ENCODE data around the gene HABP4. TPM values are rescaled to one million over a fixed set of nuclear protein-coding genes. Genes with fewer than 3 reads are reported as not detected.

HABP4 gene
- total RNA-seq, 1 experiment from 2014 or later = 4.3 TPM

DNA sequence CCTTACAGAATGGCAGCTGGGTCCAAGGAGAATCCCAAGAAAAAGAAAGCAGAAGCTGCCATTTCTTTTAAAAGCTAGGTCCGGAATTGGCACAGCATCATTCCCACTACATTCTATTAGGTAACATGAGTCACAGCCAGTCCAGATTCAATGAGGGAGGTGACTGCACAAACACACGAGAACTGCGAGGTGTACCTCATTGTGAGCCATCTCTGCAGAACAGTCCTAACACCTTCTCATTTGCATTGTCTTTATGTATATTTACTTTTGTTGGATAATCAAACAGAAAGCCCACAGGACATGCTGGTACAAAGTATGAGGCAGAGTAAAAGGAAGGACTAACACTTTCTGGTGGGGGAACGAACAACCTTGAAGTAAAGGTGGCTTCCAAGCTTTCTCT lies 14.6 kb upstream of the HABP4 start:
- DNase-seq (ENCODE audit: low read depth) = no peak

DNA sequence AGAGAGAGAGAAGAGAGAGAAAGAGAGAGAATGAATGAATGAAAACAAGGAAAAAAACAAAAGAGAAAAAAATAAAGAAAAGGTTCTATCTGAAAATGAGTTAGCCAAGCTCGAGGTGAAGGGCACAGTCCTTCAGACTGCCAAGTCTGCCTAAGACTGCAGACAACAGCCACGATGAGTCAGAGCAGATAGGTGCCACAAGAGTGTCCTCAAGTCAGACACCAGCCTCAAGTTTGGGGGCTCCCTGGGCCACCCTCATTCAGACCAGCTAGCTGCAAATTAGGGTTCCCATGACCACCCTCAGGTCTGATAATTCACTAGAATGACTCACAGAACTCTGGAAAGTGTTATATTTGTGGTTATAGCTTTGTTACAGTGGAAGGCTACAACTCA lies 13.9 kb upstream of the HABP4 start:
- DNase-seq (ENCODE audit: low read depth) = no peak

- DNase-seq (ENCODE audit: low read depth) = no peak
These were observed 13.4 kb upstream of the HABP4 start for GRCh38 chr9:96436456-96437126.

DNA sequence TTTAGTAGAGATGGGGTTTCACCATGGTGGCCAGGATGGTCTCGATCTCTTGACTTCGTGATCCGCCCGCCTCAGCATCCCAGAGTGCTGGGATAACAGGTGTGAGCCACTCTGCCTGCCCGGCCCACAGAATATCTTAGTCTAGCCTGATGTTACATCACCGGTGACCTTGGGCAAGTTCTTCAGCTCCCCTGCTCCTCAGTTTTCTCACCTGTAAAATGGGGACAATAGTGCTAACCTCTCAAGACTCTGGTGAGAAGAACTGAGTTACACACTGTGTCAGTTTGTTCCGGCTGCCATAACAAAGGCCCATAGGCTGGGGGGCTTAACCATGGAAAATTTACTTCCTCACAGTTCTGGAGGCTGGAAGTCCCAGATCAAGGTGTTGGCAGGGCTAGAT lies 12.5 kb upstream of the HABP4 start:
- DNase-seq (ENCODE audit: low read depth) = no peak

- no peak for DNase-seq (ENCODE audit: low read depth)
These were observed 9.2 kb upstream of the HABP4 start for GRCh38 chr9:96440671-96441199.

GRCh38 chr9:96441798-96442445 lies 8.0 kb upstream of the HABP4 start:
- peak; percentile 53 for DNase-seq (ENCODE audit: low read depth)

DNA sequence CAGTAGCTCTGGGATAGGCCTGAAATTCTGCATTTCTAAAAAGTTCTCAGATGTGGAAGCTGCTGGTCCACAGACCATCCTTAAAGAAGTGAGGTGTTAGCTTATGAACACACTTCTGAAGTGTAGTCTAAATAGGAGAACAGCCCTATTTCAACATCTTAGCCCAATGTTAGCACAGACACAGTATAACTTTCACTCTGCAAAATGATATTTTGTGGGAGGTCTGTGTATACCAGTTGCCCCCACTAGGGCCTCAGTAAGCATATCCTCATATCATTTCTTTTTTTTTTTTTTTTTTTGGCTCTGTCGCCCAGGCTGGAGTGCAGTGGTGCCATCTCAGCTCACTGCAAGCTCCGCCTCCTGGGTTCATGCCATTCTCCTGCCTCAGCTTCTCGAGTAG lies 7.5 kb upstream of the HABP4 start:
- no peak for DNase-seq (ENCODE audit: low read depth)

DNA sequence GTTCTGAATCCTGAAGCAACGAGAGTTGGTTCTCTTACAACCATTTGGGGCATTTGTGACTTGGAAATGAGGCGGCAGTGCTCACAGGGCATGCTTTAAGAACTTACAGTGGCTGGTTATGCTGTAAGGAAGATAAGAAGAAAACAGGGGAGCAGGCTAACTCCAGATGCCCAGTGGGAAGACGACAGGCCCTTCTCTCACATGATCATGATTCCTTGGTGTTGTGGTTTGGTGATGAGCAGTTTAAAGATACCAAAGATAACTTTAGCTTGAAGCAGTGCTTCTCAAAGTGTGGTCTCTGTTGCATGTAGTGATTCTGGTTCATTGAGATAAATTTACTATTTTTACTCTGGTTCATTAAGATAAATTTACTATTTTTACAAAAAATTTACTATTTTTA lies 2.6 kb upstream of the HABP4 start:
- DNase-seq (ENCODE audit: low read depth) = no peak

- no peak for DNase-seq (ENCODE audit: low read depth)
These were observed 1.3 kb upstream of the HABP4 start for GRCh38 chr9:96448546-96449170.

DNA sequence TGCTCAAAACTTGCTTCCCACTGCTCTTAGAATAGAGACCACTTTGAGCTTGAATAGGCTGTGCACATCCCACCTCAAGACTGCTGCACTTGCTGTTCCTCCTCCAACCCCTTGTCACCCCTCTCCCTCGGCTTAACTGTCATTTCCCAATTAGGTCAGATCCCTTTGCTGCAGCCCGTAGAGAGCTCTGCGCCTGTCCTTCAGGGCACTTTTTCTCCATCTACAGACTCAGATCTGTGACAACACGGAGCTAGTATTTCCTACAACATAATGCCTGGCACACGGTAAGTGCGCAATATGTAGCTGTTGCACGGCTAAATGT lies 485 bp upstream of the HABP4 start:
- DNase-seq (ENCODE audit: low read depth) = no peak

DNA sequence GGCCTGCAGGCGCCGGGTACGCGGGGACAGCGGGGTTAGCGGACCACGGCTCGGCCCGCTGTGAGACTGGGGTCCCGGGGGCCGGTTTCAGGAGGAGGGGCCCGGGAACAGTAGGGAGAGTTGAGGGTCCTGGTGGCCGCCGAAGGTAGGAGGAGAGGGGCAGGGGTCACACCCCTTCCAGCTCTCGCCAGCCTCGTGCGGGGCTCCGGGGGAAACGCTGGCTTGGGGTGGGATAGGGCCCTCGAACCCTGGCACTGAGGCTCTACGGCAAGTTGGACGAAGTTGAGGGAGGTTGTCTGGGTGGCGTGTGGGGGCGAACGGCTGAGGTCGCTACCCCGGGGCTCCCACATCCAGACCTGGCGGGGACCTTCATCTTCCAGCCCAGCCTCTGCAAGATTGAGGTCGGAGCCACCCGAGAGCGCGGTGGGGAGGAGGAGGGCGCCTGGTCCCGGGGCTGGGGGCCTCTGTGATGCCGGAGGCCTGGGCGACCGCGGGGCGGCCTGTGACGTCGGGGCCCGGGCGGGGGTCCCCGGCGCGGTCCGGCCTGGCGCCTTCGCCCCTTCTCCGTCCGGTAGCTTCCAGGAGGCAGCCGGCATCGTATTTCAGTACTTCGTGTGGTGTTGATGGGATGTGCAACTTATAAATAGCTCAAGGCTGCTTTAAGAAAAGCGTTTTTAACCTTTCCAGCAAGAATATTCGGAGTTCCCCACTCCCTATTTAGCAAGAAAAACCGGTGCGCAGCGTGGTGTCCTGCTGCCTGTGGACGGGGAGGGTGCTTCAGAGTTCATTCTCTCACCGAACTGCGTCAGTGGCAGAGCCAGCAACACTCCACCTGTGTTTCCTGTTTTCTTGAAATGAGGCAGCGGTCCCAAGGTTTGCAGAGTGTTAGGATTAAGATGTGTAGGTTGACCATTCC lies 902 bp downstream of the HABP4 start:
- no peak for DNase-seq (ENCODE audit: low read depth)

- DNase-seq (ENCODE audit: low read depth) = peak; percentile 47
These were observed 3.7 kb downstream of the HABP4 start for GRCh38 chr9:96453625-96454024.

DNA sequence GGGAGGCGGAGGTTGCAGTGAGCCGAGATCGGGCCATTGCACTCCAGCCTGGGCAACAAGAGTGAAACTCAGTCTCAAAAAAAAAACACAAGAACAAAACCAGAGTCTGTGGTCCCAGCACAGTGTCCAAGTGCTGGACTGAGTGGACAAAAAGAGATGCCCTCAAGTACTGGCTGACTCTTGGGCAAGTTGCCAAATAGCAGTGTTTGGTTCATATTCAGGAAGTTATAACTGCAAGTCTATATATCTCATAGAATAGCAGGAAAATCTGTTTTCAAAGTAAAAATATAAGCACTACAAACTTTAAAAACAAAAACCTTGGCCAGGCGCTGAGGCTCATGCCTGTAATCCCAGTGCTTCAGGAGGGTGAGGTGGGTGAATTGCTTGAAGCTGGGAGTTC lies 7.3 kb downstream of the HABP4 start:
- DNase-seq (ENCODE audit: low read depth) = no peak

- DNase-seq (ENCODE audit: low read depth) = no peak
These were observed 8.3 kb downstream of the HABP4 start for GRCh38 chr9:96458226-96458625.

DNA sequence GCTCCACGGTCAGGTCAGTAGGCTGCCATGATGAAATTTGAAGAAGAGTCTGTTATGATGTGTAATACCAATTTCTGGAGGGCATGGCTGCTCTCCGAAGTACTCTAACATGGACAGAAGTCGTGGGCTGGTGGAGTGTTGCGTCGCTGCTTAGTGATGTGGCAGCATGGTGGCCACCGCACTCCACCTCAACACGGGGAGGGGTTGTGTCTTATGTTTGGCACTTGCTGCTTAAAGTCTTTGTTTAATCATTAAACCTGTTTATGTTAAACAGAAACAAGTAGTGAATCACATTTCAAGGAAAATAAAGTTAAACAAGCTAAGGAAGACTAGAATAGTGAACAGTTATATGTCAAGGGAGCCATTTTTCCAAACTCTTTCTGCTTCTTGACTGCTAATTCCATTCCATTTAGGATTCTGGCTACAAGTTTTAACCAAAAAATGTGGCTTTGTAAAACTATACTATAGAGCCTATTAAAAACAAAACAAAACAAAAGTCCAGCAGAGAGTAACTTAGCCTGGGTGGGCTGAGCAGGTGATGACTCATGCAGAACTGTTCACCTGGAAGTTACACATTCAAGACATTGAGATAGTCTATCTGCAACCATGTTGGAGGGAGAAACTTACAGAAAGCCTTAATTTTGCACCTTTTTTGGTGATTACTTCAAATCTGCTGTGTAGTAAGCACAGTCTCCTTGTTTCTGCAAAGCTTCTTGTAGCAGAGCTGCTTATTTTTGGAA lies 9.5 kb downstream of the HABP4 start:
- DNase-seq (ENCODE audit: low read depth) = no peak

DNA sequence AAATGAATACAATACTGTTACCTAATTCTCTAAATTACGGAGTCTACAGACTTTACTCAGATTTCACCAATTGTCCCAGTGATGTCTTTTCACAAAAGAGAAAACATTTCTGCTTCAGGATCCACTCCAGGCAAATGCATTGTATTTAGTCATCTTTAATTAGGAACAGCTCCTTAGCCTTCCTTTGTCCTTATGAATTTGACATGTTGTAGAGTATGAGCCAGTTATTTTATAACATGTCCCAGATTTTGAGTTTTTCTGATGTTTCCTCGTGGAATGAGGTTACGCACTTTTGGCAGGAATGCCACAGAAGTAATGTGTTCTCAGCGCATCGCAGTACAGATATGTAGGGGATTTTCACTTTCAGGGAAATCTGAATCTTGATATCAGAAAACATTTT lies 10.5 kb downstream of the HABP4 start:
- no peak for DNase-seq (ENCODE audit: low read depth)

DNA sequence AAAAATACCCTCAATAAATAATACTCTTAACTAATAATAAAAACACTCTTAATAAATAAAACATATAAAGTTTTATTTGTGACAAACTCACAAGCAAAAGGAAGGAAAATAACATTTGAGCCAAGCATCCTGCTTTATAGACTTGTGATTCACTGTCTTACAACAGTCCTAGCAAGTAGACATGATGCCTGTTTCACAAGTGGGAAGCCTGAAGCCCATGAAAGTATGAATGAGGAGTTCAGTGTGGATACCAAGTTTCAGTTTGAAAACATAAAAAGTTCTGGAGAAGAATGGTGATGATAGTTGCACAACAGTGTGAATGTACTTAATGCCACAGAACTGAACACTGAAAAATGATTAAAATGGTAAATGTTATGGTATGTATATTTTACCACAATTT lies 10.9 kb downstream of the HABP4 start:
- DNase-seq (ENCODE audit: low read depth) = no peak

- no peak for DNase-seq (ENCODE audit: low read depth)
These were observed 11.4 kb downstream of the HABP4 start for GRCh38 chr9:96461336-96461735.

- DNase-seq (ENCODE audit: low read depth) = no peak
These were observed 12.6 kb downstream of the HABP4 start for GRCh38 chr9:96462541-96462940.

DNA sequence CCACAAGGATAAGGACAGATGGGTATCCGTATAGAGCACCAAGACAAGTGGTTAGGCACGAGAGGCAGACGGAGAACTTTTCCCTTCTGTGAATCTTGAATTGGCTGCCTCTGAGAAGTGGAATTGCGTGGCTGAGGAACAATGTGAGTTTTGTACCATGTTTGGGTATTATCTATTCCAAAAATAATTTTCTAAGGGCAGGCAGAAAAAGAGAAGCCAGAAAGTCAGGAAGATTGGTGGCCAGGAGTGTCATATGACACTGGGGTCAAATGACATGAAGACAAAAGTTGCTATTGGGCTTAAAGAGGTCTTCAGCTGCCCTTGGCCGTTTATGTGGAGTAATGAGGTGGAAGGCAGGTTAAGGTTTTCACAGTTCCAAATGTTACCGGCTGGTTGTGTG lies 14.5 kb downstream of the HABP4 start:
- DNase-seq (ENCODE audit: low read depth) = no peak

DNA sequence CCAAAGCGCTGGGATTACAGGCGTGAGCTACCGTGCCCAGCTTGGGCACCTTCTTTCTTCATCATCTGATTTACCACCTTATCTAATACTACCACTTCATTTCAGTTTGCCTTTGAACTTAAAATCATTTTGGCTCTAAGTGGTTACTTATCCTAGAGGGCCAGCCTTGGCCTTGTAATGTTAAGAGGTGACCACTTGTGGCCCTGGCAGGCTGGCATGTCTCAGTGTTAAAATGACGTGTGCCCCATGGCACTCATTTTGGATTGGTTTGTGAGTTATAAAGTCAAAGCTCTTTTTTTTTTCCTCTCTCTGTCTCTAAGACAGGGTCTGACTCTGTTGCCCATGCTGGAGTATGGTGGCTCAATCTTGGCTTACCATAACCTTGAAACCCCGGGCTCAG lies 17.8 kb downstream of the HABP4 start:
- no peak for DNase-seq (ENCODE audit: low read depth)
